Measurements from ENCODE around the gene TEX44.
"Not testable (repeated sequence)": the region's sequence is repeated elsewhere in the genome, so short reads cannot be mapped to it uniquely, and the experiment has no call there.

TEX44 gene

GRCh38 chr2:231573096-231573495 lies 19.6 kb upstream of the TEX44 start:
- no peak overlapping the region for H3K27ac ChIP-seq (ENCODE audit: low read length)
- no peaks in the 10 kb centered on the region for H3K9me3 ChIP-seq (ENCODE audit: insufficient read depth, low read length)
- H3K4me3 ChIP-seq (ENCODE audit: low read length): peak overlapping the region; percentile 29; the same call in 1 of the 2 replicates
- H2AFZ ChIP-seq (ENCODE audit: low read depth, low read length): peak overlapping the region; percentile 77; the same call in 1 of the 2 replicates
- H3K79me2 ChIP-seq (ENCODE audit: low read length): no peaks in the 10 kb centered on the region
- no peaks in the 10 kb centered on the region for H3K27me3 ChIP-seq (ENCODE audit: low read depth, low read length)
- no peak overlapping the region for H3K9ac ChIP-seq (ENCODE audit: low read length)
- no peaks in the 10 kb centered on the region for H4K20me1 ChIP-seq (ENCODE audit: insufficient read depth, low read length)
- peak overlapping the region; percentile 56 for H3K4me2 ChIP-seq (ENCODE audit: low read length)
- peaks cover 40% of the 10 kb centered on the region for H3K4me1 ChIP-seq (ENCODE audit: low read length)
- no peaks in the 10 kb centered on the region for H3K36me3 ChIP-seq (replicated peaks; ENCODE audit: low read depth, low read length)
- TF ChIP-seq CTCF (IDR thresholded peaks at IDR 0.05; ENCODE audit: low read depth, low read length): no peak
- no peak for TF ChIP-seq EZH2phosphoT487 (IDR thresholded peaks at IDR 0.05; ENCODE audit: low read depth)

GRCh38 chr2:231573698-231574421 lies 18.8 kb upstream of the TEX44 start:
- H3K4me3 ChIP-seq (ENCODE audit: low read length): no peak overlapping the region
- peak overlapping the region; percentile 56 for H3K4me2 ChIP-seq (ENCODE audit: low read length)
- peaks cover 32% of the 10 kb centered on the region for H3K4me1 ChIP-seq (ENCODE audit: low read length)
- no peak overlapping the region for H3K27ac ChIP-seq (ENCODE audit: low read length)
- no peaks in the 10 kb centered on the region for H3K27me3 ChIP-seq (ENCODE audit: low read depth, low read length)
- no peaks in the 10 kb centered on the region for H3K79me2 ChIP-seq (ENCODE audit: low read length)
- peak overlapping the region; percentile 77; the same call in 1 of the 2 replicates for H2AFZ ChIP-seq (ENCODE audit: low read depth, low read length)
- H3K9ac ChIP-seq (ENCODE audit: low read length): no peak overlapping the region
- no peaks in the 10 kb centered on the region for H3K36me3 ChIP-seq (replicated peaks; ENCODE audit: low read depth, low read length)
- no peaks in the 10 kb centered on the region for H3K9me3 ChIP-seq (ENCODE audit: insufficient read depth, low read length)
- TF ChIP-seq CTCF (IDR thresholded peaks at IDR 0.05; ENCODE audit: low read depth, low read length) (0 out of 2 replicates have a peak, but pooled peaks have one; percentile 5), EZH2phosphoT487 (IDR thresholded peaks at IDR 0.05; ENCODE audit: low read depth) (no peak)
- no peaks in the 10 kb centered on the region for H4K20me1 ChIP-seq (ENCODE audit: insufficient read depth, low read length)

GRCh38 chr2:231575612-231576256 lies 16.9 kb upstream of the TEX44 start:
- Histone ChIP-seq H3K4me1 (ENCODE audit: low read length) (peaks cover 21% of the 10 kb centered on the region), H3K9me3 (ENCODE audit: insufficient read depth, low read length) (no peaks in the 10 kb centered on the region), H3K4me2 (ENCODE audit: low read length) (no peak overlapping the region), H3K9ac (ENCODE audit: low read length) (no peak overlapping the region), H3K79me2 (ENCODE audit: low read length) (no peaks in the 10 kb centered on the region), H3K27ac (ENCODE audit: low read length) (no peak overlapping the region), H4K20me1 (ENCODE audit: insufficient read depth, low read length) (no peaks in the 10 kb centered on the region), H3K36me3 (replicated peaks; ENCODE audit: low read depth, low read length) (no peaks in the 10 kb centered on the region), H3K27me3 (ENCODE audit: low read depth, low read length) (no peaks in the 10 kb centered on the region), H3K4me3 (ENCODE audit: low read length) (no peak overlapping the region), H2AFZ (ENCODE audit: low read depth, low read length) (no peak overlapping the region)
- TF ChIP-seq EZH2phosphoT487 (IDR thresholded peaks at IDR 0.05; ENCODE audit: low read depth): no peak
- no peak for TF ChIP-seq CTCF (IDR thresholded peaks at IDR 0.05; ENCODE audit: low read depth, low read length)

GRCh38 chr2:231576465-231576864 lies 16.2 kb upstream of the TEX44 start:
- no peak overlapping the region for H3K27ac ChIP-seq (ENCODE audit: low read length)

GRCh38 chr2:231578655-231579054 lies 14.0 kb upstream of the TEX44 start:
- not testable (repeated sequence) for H3K9me3 ChIP-seq (ENCODE audit: insufficient read depth, low read length); H3K4me1 ChIP-seq (ENCODE audit: low read length); H3K4me2 ChIP-seq (ENCODE audit: low read length); H4K20me1 ChIP-seq (ENCODE audit: insufficient read depth, low read length); H2AFZ ChIP-seq (ENCODE audit: low read depth, low read length); H3K27ac ChIP-seq (ENCODE audit: low read length); H3K9ac ChIP-seq (ENCODE audit: low read length); H3K79me2 ChIP-seq (ENCODE audit: low read length); H3K36me3 ChIP-seq (replicated peaks; ENCODE audit: low read depth, low read length); H3K27me3 ChIP-seq (ENCODE audit: low read depth, low read length); H3K4me3 ChIP-seq (ENCODE audit: low read length)

More at GRCh38 chr2:231576465-231576864, 16.2 kb upstream of the TEX44 start:
- Histone ChIP-seq H3K27me3 (ENCODE audit: low read depth, low read length) (no peaks in the 10 kb centered on the region), H3K4me2 (ENCODE audit: low read length) (no peak overlapping the region), H3K36me3 (replicated peaks; ENCODE audit: low read depth, low read length) (no peaks in the 10 kb centered on the region), H3K9ac (ENCODE audit: low read length) (no peak overlapping the region), H3K4me3 (ENCODE audit: low read length) (no peak overlapping the region), H3K4me1 (ENCODE audit: low read length) (peaks cover 20% of the 10 kb centered on the region), H3K9me3 (ENCODE audit: insufficient read depth, low read length) (no peaks in the 10 kb centered on the region), H3K79me2 (ENCODE audit: low read length) (no peaks in the 10 kb centered on the region), H2AFZ (ENCODE audit: low read depth, low read length) (no peak overlapping the region), H4K20me1 (ENCODE audit: insufficient read depth, low read length) (no peaks in the 10 kb centered on the region)
- no peak for TF ChIP-seq CTCF (IDR thresholded peaks at IDR 0.05; ENCODE audit: low read depth, low read length)
- TF ChIP-seq EZH2phosphoT487 (IDR thresholded peaks at IDR 0.05; ENCODE audit: low read depth): no peak
